Caco-2 (cell line): ENCODE results near the gene MACROD2. TPM values are rescaled to one million over a fixed set of nuclear protein-coding genes. Genes with fewer than 3 reads are reported as not detected.

Source experiments
- BruUV-seq: library from RNA; stranded (reverse); fragments of 400-500 nt; replicated peaks from 2 replicates; lab custom pipeline; 2021; lab: Mats Ljungman, UMichigan
- CTCF ChIA-PET: fragments of 300-600 bp; sonication (Branson Sonifier 250); formaldehyde crosslinking; loops from one replicate; lab custom pipeline; 2022; ENCODE audit warnings: antibody characterized with exemption; lab: Charles Lee
- POLR2A ChIA-PET: fragments of 300-600 bp; sonication (Branson Sonifier 250); formaldehyde crosslinking; loops from one replicate; lab custom pipeline; 2022; ENCODE audit warnings: antibody characterized with exemption; lab: Charles Lee
- DNase-seq, 2 experiments: peaks; one replicate each; pipeline versions ENCODE4 v3.0.0 to v3.0.0-alpha.2; 2020 to 2022
- H3K27me3 ChIP-seq: replicated peaks from 2 replicates; pipeline ENCODE4 v1.6.0; 2011; ENCODE audit warnings: low read length; ENCODE audit not compliant: control insufficient read depth, insufficient read depth
- H3K36me3 ChIP-seq: 2 replicates; pipeline ENCODE4 v1.5.1; 2011; ENCODE audit warnings: low read length; ENCODE audit not compliant: control insufficient read depth, insufficient read depth
- H3K4me1 ChIP-seq: fragments of 250-450 bp; sonication (Bioruptor Pico); 2 replicates; pipeline ENCODE4 v1.5.1; 2020; ENCODE audit warnings: mild to moderate bottlenecking
- H3K4me3 ChIP-seq: 2 replicates; pipeline ENCODE4 v1.5.1; 2011; ENCODE audit warnings: low read depth, mild to moderate bottlenecking, control low read depth, low read length
- H3K9me3 ChIP-seq: fragments of 250-450 bp; sonication (Bioruptor Pico); 2 replicates; pipeline ENCODE4 v1.5.1; 2020; ENCODE audit warnings: mild to moderate bottlenecking, moderate library complexity
- H3K27ac Mint-ChIP-seq: one replicate; pipeline ENCODE4 v1.8.0; 2022; ENCODE audit warnings: mixed read lengths; ENCODE audit not compliant: unreplicated experiment
- H3K27me3 Mint-ChIP-seq: one replicate; pipeline ENCODE4 v1.8.0; 2022; ENCODE audit warnings: mixed read lengths; ENCODE audit not compliant: insufficient read depth, unreplicated experiment
- H3K36me3 Mint-ChIP-seq: one replicate; pipeline ENCODE4 v1.8.0; 2022; ENCODE audit warnings: mild to moderate bottlenecking, mixed read lengths; ENCODE audit not compliant: insufficient read depth, unreplicated experiment
- H3K4me1 Mint-ChIP-seq: one replicate; pipeline ENCODE4 v1.8.0; 2022; ENCODE audit warnings: low read depth, mixed read lengths; ENCODE audit not compliant: unreplicated experiment
- H3K4me3 Mint-ChIP-seq: one replicate; pipeline ENCODE4 v1.8.0; 2022; ENCODE audit warnings: mild to moderate bottlenecking, moderate library complexity, mixed read lengths; ENCODE audit not compliant: unreplicated experiment
- H3K9me3 Mint-ChIP-seq: one replicate; pipeline ENCODE4 v1.8.0; 2022; ENCODE audit warnings: mixed read lengths; ENCODE audit not compliant: unreplicated experiment
- intact Hi-C: fragments of 100-400 bp; cut with micrococcal nuclease; formaldehyde crosslinking; loops from one replicate; pipeline ENCODE4 v1.10.0; 2022; ENCODE audit not compliant: unreplicated experiment
- total RNA-seq: library from RNA; stranded (reverse); gene quantifications from 2 replicates; pipeline ENCODE4 v1.2.3, GENCODE V29; 2022
- TF ChIP-seq, protein P1 (sequence below), 2 experiments: fragments of 200-600 bp in 1 of 2; IDR thresholded peaks; 1 replicate in 1 of 2; 2 replicates in 1 of 2; pipeline versions ENCODE4 v1.5.1 to v1.8.0; 2011 to 2022; ENCODE audit warnings: antibody characterized with exemption in 1 of 2, control low read depth in 1 of 2, inconsistent platforms in 1 of 2, low read depth in 1 of 2, low read length in 1 of 2, mild to moderate bottlenecking in 1 of 2, moderate library complexity in 1 of 2; ENCODE audit not compliant: insufficient read depth in 1 of 2, severe bottlenecking in 1 of 2, unreplicated experiment in 1 of 2

The MACROD2 gene
- total RNA-seq, 1 experiment from 2014 or later: 6.4 TPM

DNA sequence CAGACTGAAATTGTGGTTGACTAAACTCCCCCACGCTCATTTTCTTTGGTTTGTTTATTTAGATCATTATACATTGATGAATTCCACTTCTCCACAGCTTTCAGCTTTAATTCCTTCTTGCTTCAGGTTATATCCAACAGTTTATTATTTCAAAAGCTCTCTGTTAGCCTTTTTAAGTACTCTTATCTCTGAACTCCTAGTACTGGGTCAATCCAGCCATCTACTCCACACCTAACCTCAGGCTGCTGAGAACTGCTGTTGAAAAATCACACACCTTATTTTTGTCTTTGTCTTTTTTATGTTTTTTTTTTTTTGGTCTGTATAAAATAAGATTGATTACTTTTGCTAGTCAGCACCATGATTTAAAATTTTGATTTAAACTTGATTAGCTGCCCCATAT is 309.2 kb downstream of the MACROD2 start:
- no peaks in the 10 kb centered on the region for H3K27me3 Mint-ChIP-seq
- no peaks in the 10 kb centered on the region for H3K4me1 ChIP-seq
- H3K4me1 Mint-ChIP-seq: no peaks in the 10 kb centered on the region
- H3K9me3 ChIP-seq: no peaks in the 10 kb centered on the region; the same call in 1 of the 2 replicates
- ChIA-PET POLR2A (no interaction called here), CTCF (no interaction called here)
- no peaks in the 10 kb centered on the region for H3K36me3 Mint-ChIP-seq
- no peak for DNase-seq
- no peak overlapping the region for H3K4me3 ChIP-seq
- intact Hi-C loops: no loop called here
- H3K27ac Mint-ChIP-seq: no peak overlapping the region
- H3K27me3 ChIP-seq: no peaks in the 10 kb centered on the region
- TF ChIP-seq, protein P1, sequence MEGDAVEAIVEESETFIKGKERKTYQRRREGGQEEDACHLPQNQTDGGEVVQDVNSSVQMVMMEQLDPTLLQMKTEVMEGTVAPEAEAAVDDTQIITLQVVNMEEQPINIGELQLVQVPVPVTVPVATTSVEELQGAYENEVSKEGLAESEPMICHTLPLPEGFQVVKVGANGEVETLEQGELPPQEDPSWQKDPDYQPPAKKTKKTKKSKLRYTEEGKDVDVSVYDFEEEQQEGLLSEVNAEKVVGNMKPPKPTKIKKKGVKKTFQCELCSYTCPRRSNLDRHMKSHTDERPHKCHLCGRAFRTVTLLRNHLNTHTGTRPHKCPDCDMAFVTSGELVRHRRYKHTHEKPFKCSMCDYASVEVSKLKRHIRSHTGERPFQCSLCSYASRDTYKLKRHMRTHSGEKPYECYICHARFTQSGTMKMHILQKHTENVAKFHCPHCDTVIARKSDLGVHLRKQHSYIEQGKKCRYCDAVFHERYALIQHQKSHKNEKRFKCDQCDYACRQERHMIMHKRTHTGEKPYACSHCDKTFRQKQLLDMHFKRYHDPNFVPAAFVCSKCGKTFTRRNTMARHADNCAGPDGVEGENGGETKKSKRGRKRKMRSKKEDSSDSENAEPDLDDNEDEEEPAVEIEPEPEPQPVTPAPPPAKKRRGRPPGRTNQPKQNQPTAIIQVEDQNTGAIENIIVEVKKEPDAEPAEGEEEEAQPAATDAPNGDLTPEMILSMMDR (IDR thresholded peaks at IDR 0.05; ENCODE audit: insufficient read depth in 1 of 2, low read depth in 1 of 2, low read length in 1 of 2, severe bottlenecking in 1 of 2, unreplicated experiment in 1 of 2): no peak
- no TSS peak for BruUV-seq
- H3K9me3 Mint-ChIP-seq: no peaks in the 10 kb centered on the region
- no peak overlapping the region for H3K4me3 Mint-ChIP-seq
- H3K36me3 ChIP-seq: no peaks in the 10 kb centered on the region

DNA sequence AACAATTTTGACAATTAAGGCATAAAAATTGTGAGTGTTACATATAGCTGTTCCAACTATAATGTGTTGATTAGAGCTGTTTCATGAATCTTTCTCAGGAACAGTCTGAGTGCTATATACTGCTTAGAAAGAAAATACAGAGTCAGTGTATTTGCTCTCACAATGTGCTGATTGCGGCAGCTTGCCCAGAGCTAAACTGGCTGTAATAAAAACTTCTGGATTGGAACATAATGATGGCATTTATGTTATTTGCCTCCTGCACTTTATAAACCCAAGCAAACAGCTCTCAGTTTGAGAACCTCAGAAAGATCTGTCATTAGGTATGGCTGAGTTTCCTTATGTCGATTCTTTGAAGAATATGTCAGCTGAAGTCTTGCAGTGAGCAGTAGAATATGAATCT is 312.6 kb downstream of the MACROD2 start:
- Histone ChIP-seq H3K36me3 (no peaks in the 10 kb centered on the region), H3K4me1 (no peaks in the 10 kb centered on the region; the same call in 1 of the 2 replicates), H3K4me3 (no peak overlapping the region), H3K9me3 (no peaks in the 10 kb centered on the region), H3K27me3 (no peaks in the 10 kb centered on the region)
- ChIA-PET CTCF (no interaction called here), POLR2A (no interaction called here)
- BruUV-seq: no TSS peak
- H3K4me1 Mint-ChIP-seq: no peaks in the 10 kb centered on the region
- H3K27ac Mint-ChIP-seq: no peak overlapping the region
- DNase-seq: no peak
- no peaks in the 10 kb centered on the region for H3K36me3 Mint-ChIP-seq
- TF ChIP-seq, protein P1 (IDR thresholded peaks at IDR 0.05; ENCODE audit: insufficient read depth in 1 of 2, low read depth in 1 of 2, low read length in 1 of 2, severe bottlenecking in 1 of 2, unreplicated experiment in 1 of 2): no peak
- H3K4me3 Mint-ChIP-seq: no peak overlapping the region
- intact Hi-C loops: no loop called here
- H3K9me3 Mint-ChIP-seq: no peaks in the 10 kb centered on the region
- H3K27me3 Mint-ChIP-seq: no peaks in the 10 kb centered on the region

DNA sequence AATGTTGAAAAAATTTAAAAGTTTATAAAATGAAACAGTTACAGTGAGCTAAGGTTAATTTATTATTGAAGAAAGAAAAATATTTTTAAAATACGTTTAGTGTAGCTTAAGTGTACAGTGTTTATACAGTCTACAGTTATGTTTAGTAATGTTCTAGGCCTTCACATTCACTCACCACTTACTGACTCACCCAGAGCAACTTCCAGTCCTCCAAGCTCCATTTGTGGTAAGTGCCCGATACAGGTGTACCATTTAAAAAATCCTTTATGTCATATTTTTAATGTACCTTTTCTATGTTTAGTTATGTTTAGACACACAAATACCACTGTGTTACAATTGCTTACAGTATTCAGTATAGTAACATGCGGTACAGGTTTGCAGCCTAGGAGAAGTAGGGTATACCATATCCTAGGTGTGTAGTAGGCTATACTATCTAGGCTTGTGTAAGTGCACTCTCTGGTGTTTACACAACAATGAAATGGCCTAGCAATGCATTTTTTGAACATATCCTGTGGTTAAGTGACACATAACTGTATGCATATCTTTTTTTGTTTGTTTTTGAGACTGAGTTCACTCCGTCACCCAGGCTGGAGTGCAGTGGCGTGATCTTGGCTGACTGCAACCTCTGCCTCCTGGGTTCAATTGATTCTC is 315.8 kb downstream of the MACROD2 start:
- ChIA-PET CTCF (no interaction called here), POLR2A (interaction anchor here (0.6 kb wide), 1 partner anchor 1146 kb away, joined by 6 read pairs; no protein-coding TSS in a partner anchor)

More for the DNA sequence above, 315.8 kb downstream of the MACROD2 start:
- Mint-ChIP-seq H3K4me1 (peaks cover 6% of the 10 kb centered on the region), H3K36me3 (no peaks in the 10 kb centered on the region), H3K27ac (no peak overlapping the region), H3K27me3 (no peaks in the 10 kb centered on the region), H3K9me3 (no peaks in the 10 kb centered on the region), H3K4me3 (no peak overlapping the region)
- H3K4me3 ChIP-seq: no peak overlapping the region
- intact Hi-C loops: no loop called here
- H3K4me1 ChIP-seq: peaks cover 12% of the 10 kb centered on the region; the same call in 1 of the 2 replicates
- no peaks in the 10 kb centered on the region for H3K9me3 ChIP-seq
- no TSS peak for BruUV-seq
- no peaks in the 10 kb centered on the region for H3K36me3 ChIP-seq
- DNase-seq: no peak
- H3K27me3 ChIP-seq: no peaks in the 10 kb centered on the region
- TF ChIP-seq, protein P1 (IDR thresholded peaks at IDR 0.05; ENCODE audit: insufficient read depth in 1 of 2, low read depth in 1 of 2, low read length in 1 of 2, severe bottlenecking in 1 of 2, unreplicated experiment in 1 of 2): no peak
